ENCODE measurements around the gene PTH1R.

- TF ChIP-seq POLR2A (IDR thresholded peaks at IDR 0.05; ENCODE audit: low read depth, low read length) (no peak), POLR2AphosphoS5 (IDR thresholded peaks at IDR 0.05; ENCODE audit: low read depth, low read length) (no peak), TAF1 (IDR thresholded peaks at IDR 0.05; ENCODE audit: borderline replicate concordance, low read depth, low read length) (no peak)
These were observed 10.0 kb upstream of the PTH1R start for GRCh38 chr3:46867550-46867898.

Measured in GM12892 (cell line).